Psoas muscle (tissue), 8 donors: ENCODE measurements around the gene SLC24A3. TPM values are rescaled to one million over a fixed set of nuclear protein-coding genes. Genes with fewer than 3 reads are reported as not detected.

Source experiments
- ATAC-seq, 4 donors: fragments of 200-7000 bp; cut with Tn5 transposase; one replicate each; pipeline ENCODE4 v1.9.1; 2020; ENCODE audit warnings: moderate library complexity in 3 of 4, mild to moderate bottlenecking in 2 of 4
- DNase-seq, 2 donors: peaks; one replicate each; pipeline ENCODE4 v3.0.0-alpha.2; 2020
- H3K27ac ChIP-seq: fragments of 200-600 bp; one replicate; pipeline ENCODE4 v1.8.0; 2022
- H3K27me3 ChIP-seq, 3 donors: fragments of 200-600 bp in 1 of 3; one replicate each; pipeline versions ENCODE4 v1.6.1 to v1.8.0; 2013 to 2022; ENCODE audit warnings: low read length in 2 of 3, mild to moderate bottlenecking in 2 of 3, moderate library complexity in 1 of 3; ENCODE audit not compliant: insufficient read depth in 3 of 3
- H3K36me3 ChIP-seq, 2 donors: fragments of 200-600 bp in 1 of 2; one replicate each; pipeline versions ENCODE4 v1.6.1 to v1.8.0; 2013 to 2022; ENCODE audit warnings: low read depth in 1 of 2, mild to moderate bottlenecking in 1 of 2, moderate library complexity in 1 of 2; ENCODE audit not compliant: insufficient read depth in 1 of 2
- H3K4me1 ChIP-seq: fragments of 200-600 bp; one replicate; pipeline ENCODE4 v1.8.0; 2022
- H3K4me3 ChIP-seq: fragments of 200-600 bp; one replicate; pipeline ENCODE4 v1.8.0; 2022; ENCODE audit warnings: mild to moderate bottlenecking
- H3K9me3 ChIP-seq: fragments of 200-600 bp; one replicate; pipeline ENCODE4 v1.8.0; 2022
- CTCF ChIP-seq: fragments of 200-600 bp; IDR thresholded peaks from one replicate; pipeline ENCODE4 v1.8.0; 2022; ENCODE audit warnings: antibody characterized with exemption
- WGBS, 3 donors: extraction: QIAGEN DNeasy Blood & Tissue Kit; methylation state at CpG; one replicate each; pipeline versions ENCODE4 v1.1.6 to v1.1.7; 2013; 5-methylcytosine and 5-hydroxymethylcytosine counted together
- intact Hi-C, 2 donors: fragments of 100-400 bp; cut with DNase I; formaldehyde crosslinking; loops; one replicate each; pipeline versions ENCODE4 v1.11.0 to v1.14.2; 2022
- polyA plus RNA-seq, 3 donors: library from polyadenylated mRNA; stranded (reverse); fragments of 200-250 nt; gene quantifications; one replicate each; pipeline ENCODE4 v1.2.3, GENCODE V29; 2013
- total RNA-seq, 4 donors: library from RNA; stranded (reverse); fragmentation: NEBNext Ultra II Directional in 2 of 4; extraction: Animal tissue kit (Norgen Biotek cat#: 25700) in 2 of 4; gene quantifications; one replicate each; pipeline versions ENCODE4 v1.2.1 to v1.2.4, GENCODE V29; 2021 to 2023
- donor health status: healthy with polysubstance abuse.
- donor health status: DM: no; HTN: no; CAD: no; lungs with moderate emphysema.
- donor health status: Bipolar disorder and iron deficiency.
- donor health status: healthy.
- donor health status: DM: yes; HTN: yes; CAD: no.
- donor health status: DM: no; HTN: no; CAD: no.
- donor health status: DM: no; HTN: no; CAD: no.
- donor health status: DM: yes; HTN: yes; CAD: no.

SLC24A3 gene
- total and polyA plus RNA-seq, 7 donors: 3.0 to 24.4 (median 8.2) TPM

GRCh38 chr20:19440660-19441527 is 228.5 kb downstream of the SLC24A3 start:
- ATAC-seq: no peak
- H3K36me3 ChIP-seq: no peaks in the 10 kb centered on the region
- H3K9me3 ChIP-seq: peaks cover 24% of the 10 kb centered on the region
- peaks cover 6% of the 10 kb centered on the region for H3K4me1 ChIP-seq
- intact Hi-C loops: no loop called here
- H3K27ac ChIP-seq: no peak overlapping the region
- H3K27me3 ChIP-seq: no peaks in the 10 kb centered on the region
- H3K4me3 ChIP-seq: no peak overlapping the region
- TF ChIP-seq CTCF: no peak
- 85 to 91% (median 90%) methylated on average over 14 of the region's 14 CpGs for WGBS, 3 donors
- no peak for DNase-seq

GRCh38 chr20:19446246-19446645 is 233.8 kb downstream of the SLC24A3 start:
- DNase-seq: no peak
- peaks cover 15% of the 10 kb centered on the region for H3K4me1 ChIP-seq
- no peak overlapping the region for H3K27ac ChIP-seq
- no peaks in the 10 kb centered on the region for H3K36me3 ChIP-seq
- H3K9me3 ChIP-seq: peaks cover 24% of the 10 kb centered on the region
- no peaks in the 10 kb centered on the region for H3K27me3 ChIP-seq
- no peak overlapping the region for H3K4me3 ChIP-seq
- ATAC-seq: no peak
- intact Hi-C loops: no loop called here
- no peak for TF ChIP-seq CTCF
- 87 to 96% (median 88%) methylated on average over 4 of the region's 4 CpGs for WGBS, 3 donors

- Histone ChIP-seq H3K27me3 (no peaks in the 10 kb centered on the region), H3K9me3 (peaks cover 4% of the 10 kb centered on the region), H3K36me3 (no peaks in the 10 kb centered on the region), H3K27ac (no peak overlapping the region), H3K4me3 (no peak overlapping the region), H3K4me1 (peaks cover 29% of the 10 kb centered on the region)
- no peak for ATAC-seq
- intact Hi-C loops: no loop called here
- DNase-seq: no peak
- TF ChIP-seq CTCF: no peak
- 94 to 100% (median 100%) methylated on average over 1 of the region's 1 CpG for WGBS, 3 donors
Measured at GRCh38 chr20:19448632-19449031, 236.2 kb downstream of the SLC24A3 start.

GRCh38 chr20:19449051-19449450 is 236.6 kb downstream of the SLC24A3 start:
- H3K27me3 ChIP-seq: no peaks in the 10 kb centered on the region
- no peak overlapping the region for H3K27ac ChIP-seq
- H3K4me1 ChIP-seq: peaks cover 33% of the 10 kb centered on the region
- no peak for TF ChIP-seq CTCF
- DNase-seq (peak in 1 of 2 donors; percentile 19), ATAC-seq (peak in 2 of 4 donors; percentile 10 to 39)
- WGBS, 3 donors: 35 to 44% (median 39%) methylated on average over 8 of the region's 8 CpGs
- H3K4me3 ChIP-seq: no peak overlapping the region
- intact Hi-C loops: no loop called here
- no peaks in the 10 kb centered on the region for H3K36me3 ChIP-seq
- no peaks in the 10 kb centered on the region for H3K9me3 ChIP-seq
